GM10266 (cell line): Measurements from ENCODE around the gene KRTAP23-1.

Experiments
- DNase-seq: peaks from one replicate; pipeline ENCODE4 v3.0.0; 2012; ENCODE audit errors: extremely low spot score
- CTCF ChIP-seq: IDR thresholded peaks from 2 replicates; pipeline ENCODE4 v1.5.1; 2012; ENCODE audit warnings: mild to moderate bottlenecking, low read depth; ENCODE audit not compliant: control insufficient read depth, insufficient read depth; ENCODE audit errors: missing control alignments

Gene KRTAP23-1

GRCh38 chr21:30306884-30307283, 41.5 kb downstream of the KRTAP23-1 start:
- no peak for TF ChIP-seq CTCF
- no peak for DNase-seq

- DNase-seq = no peak
- TF ChIP-seq CTCF = no peak
These were observed 43.3 kb downstream of the KRTAP23-1 start for GRCh38 chr21:30305136-30305535.
